HL-60 (cell line): ENCODE results near the gene KDM3A.

Experiments used
- DNase-seq, 2 experiments: peaks; one replicate each; pipeline ENCODE4 v3.0.0-alpha.2; 2010 to 2020; ENCODE audit warnings: low read depth in 1 of 2, low spot score in 1 of 2
- H3K27ac ChIP-seq: fragments of 250-450 bp; sonication (Bioruptor Pico); replicated peaks from 2 replicates; pipeline ENCODE4 v1.5.1; 2020; ENCODE audit warnings: mild to moderate bottlenecking, moderate library complexity
- H3K27me3 ChIP-seq: fragments of 250-450 bp; sonication (Bioruptor Pico); 2 replicates; pipeline ENCODE4 v1.5.1; 2021; ENCODE audit warnings: mild to moderate bottlenecking, moderate library complexity; ENCODE audit not compliant: insufficient read depth, poor library complexity, severe bottlenecking
- H3K4me3 ChIP-seq: replicated peaks from 2 replicates; pipeline ENCODE4 v1.5.1; 2011; ENCODE audit warnings: mild to moderate bottlenecking, control low read depth, low read length; ENCODE audit not compliant: insufficient read depth
- CTCF ChIP-seq: IDR thresholded peaks from one replicate; pipeline ENCODE4 v1.5.1; 2011; ENCODE audit warnings: low read length, control low read depth, inconsistent platforms; ENCODE audit not compliant: insufficient read depth
- GABPA ChIP-seq: IDR thresholded peaks from 2 replicates; pipeline ENCODE4 v1.6.1; 2012; ENCODE audit warnings: low read depth
- POLR2AphosphoS5 ChIP-seq: IDR thresholded peaks from 2 replicates; pipeline ENCODE4 v1.6.1; 2012; ENCODE audit warnings: low read depth
- REST ChIP-seq: IDR thresholded peaks from 2 replicates; pipeline ENCODE4 v1.6.1; 2012; ENCODE audit warnings: low read depth; ENCODE audit not compliant: insufficient replicate concordance
- SPI1 ChIP-seq: IDR thresholded peaks from 2 replicates; pipeline ENCODE4 v1.6.1; 2012; ENCODE audit warnings: low read depth, mild to moderate bottlenecking, borderline replicate concordance

KDM3A gene

GRCh38 chr2:86454238-86454637 is 13.1 kb downstream of the KDM3A start:
- no peak overlapping the region for H3K4me3 ChIP-seq
- H3K27ac ChIP-seq: no peak overlapping the region
- H3K27me3 ChIP-seq: no peaks in the 10 kb centered on the region
- TF ChIP-seq POLR2AphosphoS5: no peak
- no peak for TF ChIP-seq SPI1
- no peak for TF ChIP-seq CTCF
- TF ChIP-seq REST: no peak
- TF ChIP-seq GABPA: no peak
- no peak for DNase-seq

- H3K4me3 ChIP-seq: no peak overlapping the region
- no peak overlapping the region for H3K27ac ChIP-seq
- no peaks in the 10 kb centered on the region for H3K27me3 ChIP-seq
- no peak for DNase-seq
- no peak for TF ChIP-seq CTCF
- TF ChIP-seq POLR2AphosphoS5: no peak
- TF ChIP-seq GABPA: no peak
- no peak for TF ChIP-seq SPI1
- TF ChIP-seq REST: no peak
Measured at GRCh38 chr2:86455181-86455580, 14.0 kb downstream of the KDM3A start.

- no peak for TF ChIP-seq CTCF
- no peak for TF ChIP-seq SPI1
- no peak for TF ChIP-seq REST
- no peak for TF ChIP-seq POLR2AphosphoS5
- no peak for TF ChIP-seq GABPA
- Histone ChIP-seq H3K27ac (no peak overlapping the region), H3K27me3 (no peaks in the 10 kb centered on the region), H3K4me3 (no peak overlapping the region)
- DNase-seq: no peak
Measured at GRCh38 chr2:86461042-86461743, 20.0 kb downstream of the KDM3A start.
